ENCODE results near the gene NQO1. TPM values are rescaled to one million over a fixed set of nuclear protein-coding genes. Genes with fewer than 3 reads are reported as not detected.
A peak's percentile ranks its signal among the peaks of the same experiment; 100 is the strongest.
"Not testable (repeated sequence)": the region's sequence is repeated elsewhere in the genome, so short reads cannot be mapped to it uniquely, and the experiment has no call there.

NQO1 gene
- total RNA-seq, 2 experiments from 2014 or later = 9.9 to 11.3 TPM

- Mint-ChIP-seq H3K9me3 (no peaks in the 10 kb centered on the region), H3K4me3 (peak overlapping the region; percentile 99), H3K4me1 (peaks cover 20% of the 10 kb centered on the region), H3K27me3 (no peaks in the 10 kb centered on the region), H3K27ac (peak overlapping the region; percentile 99), H3K36me3 (peaks cover 38% of the 10 kb centered on the region)
- DNase-seq = no peak
These were observed 27.7 kb upstream of the NQO1 start for GRCh38 chr16:69754143-69754468.

- no peak overlapping the region for H3K27ac Mint-ChIP-seq
- DNase-seq = no peak
- H3K9me3 Mint-ChIP-seq = no peaks in the 10 kb centered on the region
- no peak overlapping the region for H3K4me3 Mint-ChIP-seq
- H3K27me3 Mint-ChIP-seq = no peaks in the 10 kb centered on the region
- H3K4me1 Mint-ChIP-seq = peaks cover 18% of the 10 kb centered on the region
- H3K36me3 Mint-ChIP-seq = peaks cover 57% of the 10 kb centered on the region
These were observed 22.5 kb upstream of the NQO1 start for GRCh38 chr16:69748694-69749345.

DNA sequence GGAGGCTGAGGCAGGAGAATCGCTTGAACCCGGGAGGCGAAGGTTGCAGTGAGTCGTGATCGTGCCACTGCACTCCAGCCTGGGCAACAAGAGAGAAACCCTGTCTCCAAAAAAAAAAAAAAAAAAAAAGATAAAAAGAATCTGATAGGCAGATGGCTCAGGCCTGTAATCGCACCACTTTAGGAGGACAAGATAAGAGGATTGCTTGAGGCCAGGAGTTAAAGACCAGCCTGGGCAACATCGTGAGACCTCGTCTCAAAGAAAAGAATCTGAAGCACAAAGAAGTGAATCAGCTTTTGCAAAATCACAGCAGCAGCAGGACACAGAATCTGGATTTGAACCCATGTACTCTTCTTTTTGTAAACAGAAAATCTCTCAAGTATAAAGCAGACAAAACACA is 20.8 kb upstream of the NQO1 start:
- H3K4me3 Mint-ChIP-seq = no peak overlapping the region
- DNase-seq = no peak
- H3K36me3 Mint-ChIP-seq = peaks cover 51% of the 10 kb centered on the region
- peak overlapping the region; percentile 40 for H3K27ac Mint-ChIP-seq
- H3K4me1 Mint-ChIP-seq = peaks cover 5% of the 10 kb centered on the region
- no peaks in the 10 kb centered on the region for H3K9me3 Mint-ChIP-seq
- H3K27me3 Mint-ChIP-seq = no peaks in the 10 kb centered on the region

DNA sequence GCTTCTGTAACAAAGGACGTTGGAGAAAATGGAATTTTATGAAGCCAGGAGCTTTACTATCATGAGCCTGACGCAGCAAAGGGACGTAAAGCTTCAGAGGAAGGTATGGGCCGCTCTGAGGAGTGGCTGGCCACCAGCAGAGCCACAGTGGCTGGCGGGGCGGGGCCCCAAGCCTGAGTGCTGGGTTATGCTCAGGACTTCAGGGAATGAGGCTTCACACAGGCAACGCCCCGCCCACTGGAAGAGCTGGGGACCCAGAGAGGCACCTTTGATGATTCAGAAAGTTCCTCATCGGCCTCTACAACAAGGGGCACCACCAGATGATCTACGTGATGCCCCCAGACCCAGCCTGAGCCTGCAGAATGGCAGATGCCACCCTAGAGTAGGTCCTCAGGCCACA is 19.6 kb upstream of the NQO1 start:
- no peaks in the 10 kb centered on the region for H3K27me3 Mint-ChIP-seq

GRCh38 chr16:69745232-69745612 is 18.9 kb upstream of the NQO1 start:
- DNase-seq = no peak
- H3K4me3 Mint-ChIP-seq = no peak overlapping the region
- no peaks in the 10 kb centered on the region for H3K27me3 Mint-ChIP-seq
- no peak overlapping the region for H3K27ac Mint-ChIP-seq
- peaks cover 50% of the 10 kb centered on the region for H3K36me3 Mint-ChIP-seq
- H3K9me3 Mint-ChIP-seq = no peaks in the 10 kb centered on the region
- peaks cover 3% of the 10 kb centered on the region for H3K4me1 Mint-ChIP-seq

More for the DNA sequence above, 19.6 kb upstream of the NQO1 start:
- DNase-seq = no peak
- Mint-ChIP-seq H3K36me3 (peaks cover 47% of the 10 kb centered on the region), H3K9me3 (no peaks in the 10 kb centered on the region), H3K4me3 (no peak overlapping the region), H3K27ac (no peak overlapping the region), H3K4me1 (peaks cover 3% of the 10 kb centered on the region)

GRCh38 chr16:69744363-69745231 is 18.2 kb upstream of the NQO1 start:
- H3K27ac Mint-ChIP-seq = no peak overlapping the region
- peaks cover 54% of the 10 kb centered on the region for H3K36me3 Mint-ChIP-seq
- H3K4me1 Mint-ChIP-seq = peaks cover 3% of the 10 kb centered on the region
- H3K4me3 Mint-ChIP-seq = no peak overlapping the region
- DNase-seq = no peak
- no peaks in the 10 kb centered on the region for H3K9me3 Mint-ChIP-seq
- H3K27me3 Mint-ChIP-seq = no peaks in the 10 kb centered on the region

GRCh38 chr16:69741951-69742904 is 15.9 kb upstream of the NQO1 start:
- Mint-ChIP-seq H3K9me3 (no peaks in the 10 kb centered on the region), H3K27ac (no peak overlapping the region), H3K4me3 (no peak overlapping the region), H3K27me3 (no peaks in the 10 kb centered on the region), H3K4me1 (peaks cover 2% of the 10 kb centered on the region), H3K36me3 (peaks cover 45% of the 10 kb centered on the region)
- DNase-seq = no peak

- Mint-ChIP-seq H3K27ac (no peak overlapping the region), H3K4me3 (no peak overlapping the region), H3K27me3 (no peaks in the 10 kb centered on the region), H3K9me3 (no peaks in the 10 kb centered on the region), H3K4me1 (peaks cover 2% of the 10 kb centered on the region), H3K36me3 (peaks cover 44% of the 10 kb centered on the region)
- no peak for DNase-seq
These were observed 15.2 kb upstream of the NQO1 start for GRCh38 chr16:69741519-69741918.

GRCh38 chr16:69732101-69732500 is 5.7 kb upstream of the NQO1 start:
- H3K9me3 Mint-ChIP-seq = no peaks in the 10 kb centered on the region

GRCh38 chr16:69731280-69731679 is 4.9 kb upstream of the NQO1 start:
- H3K9me3 Mint-ChIP-seq, H3K27me3 Mint-ChIP-seq, H3K36me3 Mint-ChIP-seq, H3K27ac Mint-ChIP-seq, DNase-seq, H3K4me3 Mint-ChIP-seq: not testable (repeated sequence)
- H3K4me1 Mint-ChIP-seq = peaks cover 16% of the 10 kb centered on the region

More at GRCh38 chr16:69732101-69732500, 5.7 kb upstream of the NQO1 start:
- Mint-ChIP-seq H3K36me3 (no peaks in the 10 kb centered on the region), H3K4me1 (peaks cover 8% of the 10 kb centered on the region), H3K4me3 (no peak overlapping the region), H3K27ac (no peak overlapping the region), H3K27me3 (no peaks in the 10 kb centered on the region)
- no peak for DNase-seq

GRCh38 chr16:69729030-69729429 is 2.7 kb upstream of the NQO1 start:
- not testable (repeated sequence) for H3K27ac Mint-ChIP-seq, H3K9me3 Mint-ChIP-seq, DNase-seq, H3K4me3 Mint-ChIP-seq, H3K27me3 Mint-ChIP-seq, H3K36me3 Mint-ChIP-seq
- peaks cover 21% of the 10 kb centered on the region for H3K4me1 Mint-ChIP-seq

DNA sequence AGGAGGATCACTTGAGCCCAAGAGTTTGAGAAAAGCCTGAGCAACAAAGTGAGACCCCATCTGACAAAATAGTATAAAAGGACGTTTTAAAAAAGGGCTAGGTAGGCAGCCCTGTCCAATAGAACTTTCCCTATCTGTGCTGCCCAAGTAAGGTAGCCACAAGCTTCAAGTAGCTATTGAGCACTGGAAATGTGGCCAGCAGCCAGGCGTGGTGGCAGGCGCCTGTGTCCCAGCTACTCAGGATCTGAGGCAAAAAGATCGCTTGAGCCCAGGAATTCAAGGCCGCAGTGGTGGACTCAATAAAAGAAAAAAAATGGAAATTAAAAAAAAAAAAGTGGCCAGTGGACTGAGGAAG is 1.5 kb upstream of the NQO1 start:
- peaks cover 25% of the 10 kb centered on the region for H3K4me1 Mint-ChIP-seq
- H3K27me3 Mint-ChIP-seq = no peaks in the 10 kb centered on the region
- no peak overlapping the region for H3K4me3 Mint-ChIP-seq
- H3K36me3 Mint-ChIP-seq = peaks cover 3% of the 10 kb centered on the region
- H3K27ac Mint-ChIP-seq = no peak overlapping the region
- H3K9me3 Mint-ChIP-seq = no peaks in the 10 kb centered on the region
- DNase-seq = no peak

DNA sequence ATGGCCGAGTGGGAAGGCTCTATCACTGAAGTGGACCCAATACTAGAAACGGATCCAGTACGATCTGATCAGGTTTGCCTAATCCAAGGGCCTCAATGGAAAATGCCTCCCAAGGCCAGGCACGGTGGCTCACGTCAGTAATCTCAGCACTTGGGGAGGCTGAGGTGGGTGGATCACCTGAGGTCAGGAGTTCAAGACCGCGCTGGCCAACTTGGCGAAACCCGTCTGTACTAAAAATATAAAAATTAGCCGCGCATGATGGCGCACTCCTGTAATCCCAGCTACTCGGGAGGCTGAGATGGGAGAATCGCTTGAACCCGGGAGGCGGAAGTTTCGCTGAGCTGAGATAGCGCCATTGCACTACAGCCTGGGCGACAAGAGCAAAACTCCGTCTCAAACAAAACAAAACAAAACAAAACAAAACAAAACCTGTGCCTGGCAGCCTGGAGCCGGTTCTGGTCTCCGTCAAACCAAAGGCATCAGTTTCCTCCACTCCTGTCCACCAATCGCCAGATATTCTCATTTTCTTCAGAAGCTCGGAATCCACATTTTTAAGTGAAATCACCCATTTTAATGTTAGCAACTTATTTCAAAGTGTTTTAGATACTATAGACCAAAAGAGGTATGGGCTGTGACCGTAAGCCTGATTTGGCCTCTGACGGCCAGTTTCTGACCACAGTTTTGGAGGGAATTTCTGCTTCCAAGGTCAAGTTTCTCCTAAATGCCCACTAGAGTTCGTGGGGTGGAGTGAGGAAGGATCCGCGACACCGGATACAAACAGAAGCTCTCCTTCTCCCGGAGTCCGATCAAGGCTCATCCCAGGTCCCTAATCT is 664 bp downstream of the NQO1 start:
- peaks cover 3% of the 10 kb centered on the region for H3K36me3 Mint-ChIP-seq
- no peaks in the 10 kb centered on the region for H3K9me3 Mint-ChIP-seq
- peak overlapping the region; percentile 95 for H3K27ac Mint-ChIP-seq

DNA sequence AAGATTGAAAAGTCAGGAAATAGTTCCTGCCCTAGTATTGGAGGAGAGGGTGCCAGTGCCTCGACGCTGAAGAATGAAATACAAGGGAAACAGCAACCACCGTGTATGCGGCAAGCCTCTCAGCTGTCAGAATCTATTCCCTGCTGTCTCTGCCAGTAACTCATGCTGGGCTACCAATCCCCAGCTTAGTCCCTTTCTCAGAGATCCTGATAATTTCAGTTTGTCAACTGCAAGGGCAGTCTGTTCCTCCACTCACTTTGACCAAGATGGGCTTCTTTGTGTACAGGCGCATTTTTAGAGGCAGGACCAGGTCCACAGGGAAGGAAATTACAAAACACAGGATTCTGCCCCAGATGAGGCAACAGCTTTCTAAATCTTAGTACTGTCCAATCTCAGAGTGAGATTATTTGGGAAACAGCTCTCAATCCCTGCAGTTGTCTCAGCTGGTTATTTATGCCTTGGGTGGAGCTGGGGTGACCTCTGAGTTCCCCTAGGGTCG is 1.3 kb downstream of the NQO1 start:
- Mint-ChIP-seq H3K4me3 (no peak overlapping the region), H3K36me3 (peaks cover 3% of the 10 kb centered on the region), H3K4me1 (peaks cover 25% of the 10 kb centered on the region), H3K27ac (no peak overlapping the region), H3K9me3 (no peaks in the 10 kb centered on the region), H3K27me3 (no peaks in the 10 kb centered on the region)
- no peak for DNase-seq

More for the DNA sequence above, 664 bp downstream of the NQO1 start:
- peak overlapping the region; percentile 92 for H3K4me3 Mint-ChIP-seq
- peaks cover 25% of the 10 kb centered on the region for H3K4me1 Mint-ChIP-seq
- no peak for DNase-seq
- no peaks in the 10 kb centered on the region for H3K27me3 Mint-ChIP-seq
